ENCODE results near the gene PECR.
A peak's percentile ranks its signal among the peaks of the same experiment; 100 is the strongest.

The PECR gene

GRCh38 chr2:216069028-216069427 is 12.6 kb downstream of the PECR start:
- no peak for DNase-seq

- no peak for DNase-seq
Measured at GRCh38 chr2:216066230-216066629, 15.4 kb downstream of the PECR start.

DNA sequence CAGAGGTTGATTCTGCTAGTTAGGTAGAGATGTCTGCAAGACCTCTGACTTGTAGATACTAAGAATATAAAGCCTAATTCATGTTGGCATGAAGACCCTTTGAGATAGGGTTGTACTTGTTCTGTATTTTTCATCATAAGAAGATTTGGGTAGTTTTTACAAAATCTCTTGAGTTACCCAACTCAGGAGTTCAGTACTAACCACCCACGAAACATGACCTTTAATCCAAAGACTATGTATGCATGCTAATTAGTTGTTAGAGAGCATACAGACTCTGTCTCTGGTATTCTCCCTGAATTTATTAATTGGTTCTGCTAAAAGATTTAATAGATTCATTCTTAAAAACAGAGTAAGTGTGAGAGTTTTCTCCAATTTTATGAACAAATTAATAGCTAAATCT is 16.9 kb downstream of the PECR start:
- peak; percentile 35 to 68 (median 63) for DNase-seq

GRCh38 chr2:216064014-216064630 is 17.5 kb downstream of the PECR start:
- DNase-seq, result peak in 1 of 3 donors; percentile 31

GRCh38 chr2:216059233-216059834 is 22.3 kb downstream of the PECR start:
- peak in 1 of 3 donors; percentile 17 for DNase-seq

GRCh38 chr2:216057688-216058193 is 23.9 kb downstream of the PECR start:
- peak; percentile 62 to 79 (median 76) for DNase-seq

DNA sequence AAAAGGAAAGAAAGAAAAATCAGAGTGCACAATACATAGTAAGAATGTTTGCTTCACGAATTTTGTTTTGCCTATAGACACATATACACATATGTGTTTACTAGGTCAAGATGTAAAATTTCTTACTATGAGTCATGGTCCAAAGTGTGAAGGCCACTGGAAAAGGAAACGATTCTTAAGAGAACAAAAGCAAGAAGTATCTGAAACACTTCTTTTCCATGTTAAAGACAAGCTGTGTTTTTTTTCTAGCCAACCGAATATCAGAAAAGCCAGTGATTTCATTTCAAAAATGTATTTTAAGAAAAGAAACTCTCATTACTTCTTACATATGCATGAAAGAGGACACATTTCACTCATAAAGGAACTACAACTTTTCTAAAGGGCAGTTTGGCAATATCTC is 24.9 kb downstream of the PECR start:
- peak in 2 of 3 donors; percentile 17 to 41 for DNase-seq

- no peak for DNase-seq
Measured at GRCh38 chr2:216055680-216056079, 25.9 kb downstream of the PECR start.

DNA sequence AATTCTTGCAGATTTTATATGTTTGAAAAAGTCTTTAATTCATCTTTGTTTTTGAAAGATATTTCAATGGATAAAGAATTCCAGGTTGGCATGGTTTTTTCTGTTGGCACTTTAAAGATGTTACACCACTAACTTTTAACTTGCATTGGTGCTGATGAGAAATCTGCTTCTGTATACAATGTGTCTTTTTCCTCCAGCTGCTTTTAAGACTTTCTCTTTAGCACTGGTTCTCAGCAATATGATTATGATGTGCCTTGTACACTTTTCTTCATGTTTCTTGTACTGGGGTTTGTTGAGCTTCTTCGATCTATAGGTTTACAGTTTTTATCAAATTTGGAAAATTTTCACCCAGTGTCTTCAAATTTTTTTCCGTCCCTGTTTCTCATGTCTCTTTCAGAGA is 29.2 kb downstream of the PECR start:
- DNase-seq, result no peak

DNA sequence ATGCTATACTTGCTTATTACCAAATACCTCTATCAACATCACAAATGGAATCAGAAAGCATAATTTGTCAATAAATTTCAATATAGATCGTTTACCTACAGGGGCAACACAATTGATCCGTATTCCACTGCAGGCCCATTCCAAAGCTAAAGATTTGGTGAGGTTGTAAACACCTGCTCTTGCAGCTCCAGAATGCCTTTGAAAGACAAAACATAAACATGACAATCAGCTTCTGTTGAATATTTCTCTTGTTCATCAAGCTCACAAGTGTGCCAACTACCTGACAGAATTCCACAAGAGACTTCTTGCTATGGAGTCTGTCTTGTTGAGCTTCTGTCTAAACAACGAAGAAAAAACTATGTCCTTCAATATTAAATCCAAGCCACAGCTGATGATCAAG is 30.3 kb downstream of the PECR start:
- no peak for DNase-seq

GRCh38 chr2:216049452-216049851 is 32.2 kb downstream of the PECR start:
- no peak for DNase-seq

DNA sequence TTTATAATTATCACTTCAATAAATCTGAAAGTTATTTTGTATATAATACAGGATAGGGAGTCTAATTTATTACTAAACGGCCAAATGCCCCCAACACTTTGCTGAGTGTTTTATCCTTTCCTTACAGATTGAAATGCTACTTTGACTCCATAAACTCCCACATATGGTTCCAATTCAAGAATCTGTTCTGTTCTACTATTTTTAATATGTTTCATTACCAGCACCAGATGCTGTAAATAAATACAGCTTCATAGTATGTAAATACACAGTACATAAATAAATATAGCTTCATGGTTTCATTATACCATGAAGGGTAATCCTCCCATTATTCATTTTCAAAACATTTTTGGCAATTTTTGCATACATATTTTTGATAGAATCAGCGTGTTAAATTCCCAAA is 34.2 kb downstream of the PECR start:
- no peak for DNase-seq

DNA sequence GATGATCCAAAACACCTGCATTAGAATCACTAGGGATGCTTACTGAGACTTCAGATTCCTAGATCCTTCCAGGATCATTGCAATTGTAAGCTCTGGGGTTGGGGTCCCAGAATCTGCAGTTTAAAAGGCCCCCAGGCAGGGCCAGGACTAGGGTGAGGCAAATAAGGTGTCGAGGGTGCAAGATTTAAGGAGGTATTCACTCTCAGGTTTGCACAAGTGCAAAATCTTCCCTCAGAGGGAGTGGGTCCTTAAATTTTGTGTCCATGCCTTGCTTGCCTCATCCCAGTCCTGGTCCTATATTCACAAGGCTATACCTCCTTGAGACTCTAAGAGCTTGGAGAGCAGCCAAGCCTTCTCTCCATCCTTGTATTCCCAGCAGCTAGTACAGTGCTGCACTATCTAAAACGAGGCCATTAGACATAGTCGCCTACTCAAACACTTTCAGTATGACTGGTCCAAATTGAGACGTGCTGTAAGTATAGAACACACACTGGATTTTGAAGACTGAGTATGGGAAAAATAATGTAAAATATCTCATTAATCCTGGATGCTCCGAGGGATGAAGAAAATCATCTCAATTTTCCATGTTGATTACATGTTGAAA is 36.6 kb downstream of the PECR start:
- no peak for DNase-seq

- no peak for DNase-seq
Measured at GRCh38 chr2:216043949-216044348, 37.7 kb downstream of the PECR start.

- DNase-seq, result no peak
Measured at GRCh38 chr2:216041438-216041837, 40.2 kb downstream of the PECR start.

DNA sequence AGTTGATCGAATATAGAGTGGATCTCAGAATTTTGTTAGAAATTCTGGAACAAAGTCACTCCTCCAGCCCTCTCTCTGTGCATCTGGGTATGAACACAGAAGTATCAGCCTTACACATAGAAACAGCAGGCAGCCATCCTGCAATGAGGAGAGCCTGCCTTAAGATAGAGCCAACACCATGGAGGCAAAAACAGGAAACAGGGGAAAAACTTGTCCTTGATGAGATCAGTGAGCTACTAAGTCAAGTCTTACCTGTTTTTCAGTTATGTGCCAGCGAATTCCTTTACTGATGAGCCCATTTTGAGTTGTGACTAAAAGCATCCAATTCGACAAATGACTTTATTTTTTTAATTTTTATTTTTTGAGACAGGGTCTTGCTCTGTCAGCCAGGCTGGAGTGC is 41.7 kb downstream of the PECR start:
- DNase-seq, result no peak

DNA sequence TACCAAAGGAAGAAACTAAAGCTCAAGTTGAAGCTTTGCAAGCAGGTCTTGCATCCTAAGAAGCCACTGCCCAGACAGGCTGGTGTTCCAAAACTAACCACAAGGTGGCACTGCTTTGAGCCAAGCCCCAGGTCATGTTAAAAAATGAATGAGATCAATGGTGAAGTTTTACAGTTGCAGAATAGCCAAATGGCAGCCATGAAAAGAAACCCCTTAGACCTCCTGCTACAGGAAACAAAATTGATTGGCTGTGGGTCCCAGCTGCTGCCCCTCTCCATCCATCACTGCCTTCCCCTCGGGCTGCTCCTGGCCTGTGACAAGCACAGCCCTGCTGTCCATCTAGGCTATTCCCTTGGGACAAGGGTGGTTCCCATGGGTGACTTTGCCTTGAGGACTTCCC is 47.5 kb downstream of the PECR start:
- peak; percentile 78 to 80 (median 78) for DNase-seq

DNA sequence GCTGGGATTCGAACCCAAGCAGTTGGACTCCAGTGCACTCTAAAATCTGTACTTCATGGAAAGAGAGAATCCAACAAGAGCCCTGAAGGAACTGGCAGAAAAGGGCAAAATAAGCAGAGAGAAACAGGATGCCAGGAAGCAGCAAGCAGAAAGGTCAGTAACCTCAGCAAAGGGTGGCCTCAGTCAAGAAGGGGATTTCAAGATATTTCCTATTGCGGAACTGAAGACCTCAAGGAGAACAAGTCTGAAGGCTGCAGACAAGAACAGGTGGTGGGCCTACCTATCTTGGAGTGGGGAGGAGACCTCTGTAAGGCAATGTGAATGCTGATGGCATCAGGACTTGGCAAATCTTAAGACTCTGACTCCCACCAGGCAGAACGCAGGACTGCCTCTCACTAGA is 48.2 kb downstream of the PECR start:
- no peak for DNase-seq

GRCh38 chr2:216031960-216032689 is 49.5 kb downstream of the PECR start:
- DNase-seq, result peak; percentile 20 to 76 (median 51)

- DNase-seq, result no peak
Measured at GRCh38 chr2:216030216-216030615, 51.4 kb downstream of the PECR start.

DNA sequence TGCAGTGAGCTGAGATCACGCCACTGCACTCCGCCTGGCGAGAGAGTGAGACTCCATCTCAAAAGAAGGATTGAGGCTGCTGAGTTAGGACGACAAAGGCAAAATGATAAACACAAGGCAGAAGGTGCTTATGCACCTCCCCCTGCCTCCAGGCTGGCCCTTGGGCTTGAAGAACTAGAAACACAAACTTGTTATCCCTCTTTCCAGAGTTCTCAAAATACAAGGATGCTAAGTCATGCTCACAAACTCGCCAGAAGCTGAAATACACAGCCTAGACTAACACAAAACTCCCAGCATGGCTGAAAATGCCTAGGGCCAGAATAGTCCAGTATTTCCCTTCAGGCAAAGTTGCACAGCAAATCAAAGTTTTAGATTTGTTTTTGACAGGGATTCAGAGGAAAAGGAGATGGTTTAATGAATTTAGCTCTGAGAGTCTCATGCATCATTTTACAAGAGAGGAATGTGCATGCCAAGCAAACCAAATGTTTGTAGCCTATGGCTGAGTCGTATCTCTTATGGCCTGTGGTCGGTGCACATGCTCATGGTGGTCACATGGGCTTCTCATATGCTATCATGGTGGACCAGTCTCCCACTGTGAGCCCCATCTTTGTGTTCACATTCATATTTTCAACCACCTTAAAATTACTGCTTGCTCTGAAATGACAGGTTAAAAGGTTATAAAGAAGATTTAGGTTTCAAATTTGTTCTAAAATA is 52.0 kb downstream of the PECR start:
- no peak for DNase-seq

DNA sequence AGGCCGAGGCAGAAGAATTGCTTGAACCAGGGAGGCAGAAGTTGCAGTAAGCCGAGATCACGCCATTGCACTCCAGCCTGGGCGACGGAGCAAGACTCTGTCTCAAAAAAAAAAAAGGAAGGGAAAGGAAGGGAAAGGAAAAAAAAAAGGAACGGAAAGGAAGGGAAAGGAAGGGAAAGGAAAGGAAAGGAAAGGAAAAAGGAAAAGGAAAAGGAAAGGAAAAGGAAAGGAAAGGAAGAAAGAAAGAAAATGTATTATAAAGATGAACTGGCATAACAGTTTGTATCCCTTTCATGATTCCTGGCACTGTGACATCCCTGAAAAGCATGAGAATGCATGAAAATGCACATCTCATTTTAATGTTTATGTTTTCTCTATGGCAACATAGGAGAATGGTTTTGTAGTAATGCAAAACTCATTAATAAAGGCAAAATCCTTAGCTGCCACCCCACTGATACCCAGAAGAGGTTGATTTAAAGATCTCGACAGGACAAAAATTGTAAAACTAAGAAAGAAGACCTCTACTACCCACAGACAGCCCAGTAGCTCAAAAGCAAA is 56.8 kb downstream of the PECR start:
- DNase-seq, result no peak
